ENCODE data around the gene RBM11. TPM values are rescaled to one million over a fixed set of nuclear protein-coding genes. Genes with fewer than 3 reads are reported as not detected.

Gene RBM11
- polyA plus RNA-seq, 1 of the 3 experiments (the other 2 are of a cell fraction), result not detected

- ChIA-PET CTCF (interaction anchor here (1.7 kb wide), 1 partner anchor 30 kb away, joined by 4 read pairs; no protein-coding TSS in a partner anchor), POLR2A (no interaction called here)
- H4K20me1 ChIP-seq (ENCODE audit: insufficient read depth), result no peaks in the 10 kb centered on the region
- H3K4me2 ChIP-seq, result no peak overlapping the region
- H3K4me1 ChIP-seq (ENCODE audit: control insufficient read depth in 1 of 2, insufficient read depth in 2 of 2, low read depth in 1 of 2, low read length in 1 of 2), result no peaks in the 10 kb centered on the region
- TF ChIP-seq CTCF (IDR thresholded peaks at IDR 0.05), result no peak
- TF ChIP-seq SMC3 (IDR thresholded peaks at IDR 0.05; ENCODE audit: low read depth, low read length), result no peak
- WGBS (ENCODE audit: low lambda C conversion rate), result 27% methylated on average over 1 of the region's 1 CpG
- no peaks in the 10 kb centered on the region for H3K36me3 ChIP-seq (replicated peaks in 1 of 2; ENCODE audit: control insufficient read depth in 1 of 2, insufficient read depth in 2 of 2, low read length in 1 of 2)
- no peaks in the 10 kb centered on the region for H3K9me3 ChIP-seq
- H3K4me3 ChIP-seq (ENCODE audit: low read depth in 2 of 2, low read length in 1 of 2), result no peak overlapping the region
- H3K27me3 ChIP-seq (ENCODE audit: insufficient read depth), result 0 out of 2 replicates have a peak, but pooled peaks cover 4% of the 10 kb centered on the region
- no peak for DNase-seq
- no peak overlapping the region for H3K27ac ChIP-seq (ENCODE audit: low read depth in 2 of 2, low read length in 1 of 2)
- no peaks in the 10 kb centered on the region for H3K79me2 ChIP-seq (ENCODE audit: insufficient read depth)
- no peak overlapping the region for H3K9ac ChIP-seq
- H3F3A ChIP-seq (replicated peaks; ENCODE audit: insufficient read depth), result no peaks in the 10 kb centered on the region
- H3K9me2 ChIP-seq, result no peaks in the 10 kb centered on the region
- H2AFZ ChIP-seq (ENCODE audit: low read depth), result no peak overlapping the region
Observed at GRCh38 chr21:14223365-14223764, 7.4 kb downstream of the RBM11 start.

GRCh38 chr21:14229399-14229798 is 13.4 kb downstream of the RBM11 start:
- DNase-seq, result no peak
- TF ChIP-seq REST (IDR thresholded peaks at IDR 0.05; ENCODE audit: low read depth, low read length) (no peak), MEF2A (IDR thresholded peaks at IDR 0.05; ENCODE audit: borderline replicate concordance, low read depth) (no peak), PBX3 (IDR thresholded peaks at IDR 0.05) (no peak), CTCF (IDR thresholded peaks at IDR 0.05) (no peak), FOXJ3 (CRISPR knock-in tag; IDR thresholded peaks at IDR 0.05) (no peak), TCF12 (IDR thresholded peaks at IDR 0.05) (no peak), RFX5 (IDR thresholded peaks at IDR 0.05; ENCODE audit: low read length) (no peak), SMC3 (IDR thresholded peaks at IDR 0.05; ENCODE audit: low read depth, low read length) (no peak), POLR2AphosphoS5 (IDR thresholded peaks at IDR 0.05; ENCODE audit: low read depth, low read length) (no peak), GATA2 (CRISPR knock-in tag; IDR thresholded peaks at IDR 0.05) (no peak)
- Histone ChIP-seq H3K79me2 (ENCODE audit: insufficient read depth) (no peaks in the 10 kb centered on the region), H3K9me2 (no peaks in the 10 kb centered on the region), H3K4me3 (ENCODE audit: low read depth in 2 of 2, low read length in 1 of 2) (no peak overlapping the region), H3K4me2 (no peak overlapping the region), H3K36me3 (replicated peaks in 1 of 2; ENCODE audit: control insufficient read depth in 1 of 2, insufficient read depth in 2 of 2, low read length in 1 of 2) (no peaks in the 10 kb centered on the region), H3K4me1 (ENCODE audit: control insufficient read depth in 1 of 2, insufficient read depth in 2 of 2, low read depth in 1 of 2, low read length in 1 of 2) (no peaks in the 10 kb centered on the region), H2AFZ (ENCODE audit: low read depth) (no peak overlapping the region), H3K9ac (no peak overlapping the region), H3F3A (replicated peaks; ENCODE audit: insufficient read depth) (no peaks in the 10 kb centered on the region), H3K27me3 (ENCODE audit: insufficient read depth) (no peaks in the 10 kb centered on the region), H3K27ac (ENCODE audit: low read depth in 2 of 2, low read length in 1 of 2) (no peak overlapping the region), H3K9me3 (no peaks in the 10 kb centered on the region), H4K20me1 (ENCODE audit: insufficient read depth) (no peaks in the 10 kb centered on the region)
- ChIA-PET CTCF (no interaction called here), POLR2A (no interaction called here)
- 0% methylated on average over 1 of the region's 1 CpG for WGBS (ENCODE audit: low lambda C conversion rate)
